Progenitor cell of endocrine pancreas (in vitro differentiated cells): Measurements from ENCODE around the gene LRFN2. TPM values are rescaled to one million over a fixed set of nuclear protein-coding genes. Genes with fewer than 3 reads are reported as not detected.

Experiments used
- DNase-seq: peaks from one replicate; pipeline ENCODE4 v3.0.0; 2021; ENCODE audit warnings: low spot score; ENCODE audit not compliant: unreplicated experiment
- H3K27ac Mint-ChIP-seq: 2 replicates; pipeline ENCODE4 v1.8.0; 2021; ENCODE audit warnings: mild to moderate bottlenecking, moderate library complexity, mixed read lengths
- H3K27me3 Mint-ChIP-seq: 2 replicates; pipeline ENCODE4 v1.8.0; 2021; ENCODE audit warnings: mixed read lengths
- H3K36me3 Mint-ChIP-seq: 2 replicates; pipeline ENCODE4 v1.8.0; 2022; ENCODE audit warnings: mixed read lengths; ENCODE audit not compliant: insufficient read depth
- H3K4me1 Mint-ChIP-seq: 2 replicates; pipeline ENCODE4 v1.8.0; 2021; ENCODE audit warnings: low read depth, mixed read lengths
- H3K4me3 Mint-ChIP-seq: 2 replicates; pipeline ENCODE4 v1.8.0; 2021; ENCODE audit warnings: low read depth, mild to moderate bottlenecking, moderate library complexity, mixed read lengths
- H3K9me3 Mint-ChIP-seq: 2 replicates; pipeline ENCODE4 v1.8.0; 2021; ENCODE audit warnings: low read depth, mixed read lengths
- total RNA-seq: library from RNA; stranded (reverse); gene quantifications from 2 replicates; pipeline ENCODE4 v1.2.1, GENCODE V29; 2021
- TF ChIP-seq, protein P1 (sequence below): fragments of 200-600 bp; sonication (generic); IDR thresholded peaks from one replicate; pipeline ENCODE4 v1.5.0; 2021; ENCODE audit warnings: antibody characterized with exemption, mild to moderate bottlenecking; ENCODE audit not compliant: unreplicated experiment

Gene LRFN2
- total RNA-seq, 1 donor from 2014 or later: 0.14 TPM

- no peak overlapping the region for H3K27ac Mint-ChIP-seq
- no peaks in the 10 kb centered on the region for H3K36me3 Mint-ChIP-seq
- no peak overlapping the region for H3K4me3 Mint-ChIP-seq
- peaks cover 1% of the 10 kb centered on the region for H3K4me1 Mint-ChIP-seq
- no peak for DNase-seq
- H3K27me3 Mint-ChIP-seq: peaks cover 4% of the 10 kb centered on the region
- H3K9me3 Mint-ChIP-seq: no peaks in the 10 kb centered on the region
- TF ChIP-seq, protein P1, sequence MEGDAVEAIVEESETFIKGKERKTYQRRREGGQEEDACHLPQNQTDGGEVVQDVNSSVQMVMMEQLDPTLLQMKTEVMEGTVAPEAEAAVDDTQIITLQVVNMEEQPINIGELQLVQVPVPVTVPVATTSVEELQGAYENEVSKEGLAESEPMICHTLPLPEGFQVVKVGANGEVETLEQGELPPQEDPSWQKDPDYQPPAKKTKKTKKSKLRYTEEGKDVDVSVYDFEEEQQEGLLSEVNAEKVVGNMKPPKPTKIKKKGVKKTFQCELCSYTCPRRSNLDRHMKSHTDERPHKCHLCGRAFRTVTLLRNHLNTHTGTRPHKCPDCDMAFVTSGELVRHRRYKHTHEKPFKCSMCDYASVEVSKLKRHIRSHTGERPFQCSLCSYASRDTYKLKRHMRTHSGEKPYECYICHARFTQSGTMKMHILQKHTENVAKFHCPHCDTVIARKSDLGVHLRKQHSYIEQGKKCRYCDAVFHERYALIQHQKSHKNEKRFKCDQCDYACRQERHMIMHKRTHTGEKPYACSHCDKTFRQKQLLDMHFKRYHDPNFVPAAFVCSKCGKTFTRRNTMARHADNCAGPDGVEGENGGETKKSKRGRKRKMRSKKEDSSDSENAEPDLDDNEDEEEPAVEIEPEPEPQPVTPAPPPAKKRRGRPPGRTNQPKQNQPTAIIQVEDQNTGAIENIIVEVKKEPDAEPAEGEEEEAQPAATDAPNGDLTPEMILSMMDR: no peak
Observed at GRCh38 chr6:40431706-40432105, 155.5 kb downstream of the LRFN2 start.

- DNase-seq: no peak
- Mint-ChIP-seq H3K27ac (no peak overlapping the region), H3K9me3 (no peaks in the 10 kb centered on the region), H3K36me3 (no peaks in the 10 kb centered on the region), H3K4me1 (peaks cover 3% of the 10 kb centered on the region), H3K4me3 (no peak overlapping the region), H3K27me3 (peaks cover 14% of the 10 kb centered on the region)
- TF ChIP-seq, protein P1: no peak
Observed at GRCh38 chr6:40427196-40427595, 160.0 kb downstream of the LRFN2 start.

GRCh38 chr6:40426346-40427066 lies 160.7 kb downstream of the LRFN2 start:
- TF ChIP-seq, protein P1: no peak
- no peak overlapping the region for H3K27ac Mint-ChIP-seq
- peaks cover 3% of the 10 kb centered on the region for H3K4me1 Mint-ChIP-seq
- no peak for DNase-seq
- H3K4me3 Mint-ChIP-seq: no peak overlapping the region
- no peaks in the 10 kb centered on the region for H3K36me3 Mint-ChIP-seq
- H3K27me3 Mint-ChIP-seq: peaks cover 14% of the 10 kb centered on the region
- no peaks in the 10 kb centered on the region for H3K9me3 Mint-ChIP-seq

DNA sequence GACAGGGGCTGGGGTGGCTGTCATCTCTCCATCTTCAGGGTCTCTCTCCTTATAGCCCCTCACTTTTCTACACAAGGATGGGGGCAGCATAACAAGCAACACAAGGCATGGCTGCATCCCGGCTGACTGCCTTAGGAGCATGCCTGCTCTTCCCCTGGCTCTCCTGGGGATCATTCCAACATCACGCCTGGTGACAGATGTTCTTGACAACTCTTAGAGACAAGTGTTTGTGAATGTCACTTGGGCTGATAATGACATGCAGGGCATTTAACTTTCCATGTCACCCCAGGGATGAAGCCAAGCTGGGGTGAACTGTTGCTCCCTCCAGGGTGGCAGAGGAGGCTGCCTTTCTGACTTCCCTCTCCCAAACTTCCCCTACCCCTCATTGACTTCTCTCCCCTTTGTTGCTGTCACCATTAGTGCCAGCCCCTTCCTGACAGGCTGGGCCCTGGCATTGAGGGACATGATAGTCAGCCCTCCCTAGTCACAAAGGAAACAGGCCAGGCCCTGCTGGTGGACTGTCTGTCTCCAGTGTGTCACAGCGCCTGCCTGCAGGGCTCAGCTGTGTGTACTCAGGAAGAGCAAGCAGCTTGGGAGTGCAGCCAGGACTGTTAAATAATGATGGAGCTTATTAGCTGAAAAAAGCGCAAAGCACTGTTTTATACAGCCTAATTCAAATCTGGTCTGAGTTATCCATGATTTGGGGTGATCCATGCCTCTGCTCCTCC lies 161.8 kb downstream of the LRFN2 start:
- Mint-ChIP-seq H3K36me3 (no peaks in the 10 kb centered on the region), H3K9me3 (no peaks in the 10 kb centered on the region), H3K4me3 (no peak overlapping the region), H3K27ac (no peak overlapping the region), H3K4me1 (peaks cover 3% of the 10 kb centered on the region), H3K27me3 (peaks cover 18% of the 10 kb centered on the region)
- TF ChIP-seq, protein P1: no peak
- DNase-seq: no peak

DNA sequence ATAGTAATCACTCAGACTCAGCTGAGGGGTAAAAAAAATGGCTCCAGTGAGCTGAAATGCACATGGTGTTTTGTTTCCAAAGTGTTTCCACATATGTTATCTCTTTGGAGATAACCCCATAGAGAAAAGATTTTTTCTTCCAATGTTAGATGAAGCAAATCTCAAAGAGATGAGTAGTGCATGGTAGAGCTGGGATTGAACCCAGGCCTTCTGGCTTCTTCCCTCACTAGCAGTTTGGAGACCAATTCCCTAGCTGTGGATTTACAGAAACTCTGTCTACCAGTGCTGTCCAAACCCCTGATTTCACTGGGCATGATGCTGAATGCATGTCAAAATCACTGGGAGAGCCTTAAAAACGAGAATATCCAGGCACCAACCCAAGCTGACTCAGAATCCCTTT lies 165.1 kb downstream of the LRFN2 start:
- no peaks in the 10 kb centered on the region for H3K36me3 Mint-ChIP-seq
- H3K9me3 Mint-ChIP-seq: no peaks in the 10 kb centered on the region
- TF ChIP-seq, protein P1: no peak
- H3K27ac Mint-ChIP-seq: no peak overlapping the region
- peaks cover 36% of the 10 kb centered on the region for H3K27me3 Mint-ChIP-seq
- H3K4me1 Mint-ChIP-seq: peaks cover 3% of the 10 kb centered on the region
- no peak overlapping the region for H3K4me3 Mint-ChIP-seq
- DNase-seq: no peak
